ENCODE results near the gene DDB1. TPM values are rescaled to one million over a fixed set of nuclear protein-coding genes. Genes with fewer than 3 reads are reported as not detected.

DDB1 gene
- total RNA-seq, 4 donors from 2014 or later, result 87.9 to 231 (median 155) TPM

- TF ChIP-seq CTCF (IDR thresholded peaks at IDR 0.05) (no peak), POLR2A (IDR thresholded peaks at IDR 0.05) (no peak)
- intact Hi-C loops (cut with DNase I; ENCODE audit: low total_unique reads), result no loop called here
- Histone ChIP-seq H3K36me3 (no peaks in the 10 kb centered on the region), H3K9me3 (no peaks in the 10 kb centered on the region), H3K4me3 (peak overlapping the region; percentile 67 to 92), H3K27ac (peak overlapping the region in 1 of 2 donors; percentile 86), H3K4me1 (peaks cover 0 to 21% of the 10 kb centered on the region in 2 donors), H3K27me3 (no peaks in the 10 kb centered on the region)
- DNase-seq, result no peak
Measured at GRCh38 chr11:61331651-61332050, 1.3 kb downstream of the DDB1 start.

GRCh38 chr11:61329871-61330270, 3.0 kb downstream of the DDB1 start:
- no peaks in the 10 kb centered on the region for H3K27me3 ChIP-seq
- DNase-seq, result no peak
- H3K36me3 ChIP-seq, result no peaks in the 10 kb centered on the region
- H3K9me3 ChIP-seq, result no peaks in the 10 kb centered on the region
- no peak overlapping the region for H3K4me3 ChIP-seq
- H3K27ac ChIP-seq, result no peak overlapping the region
- no peak for TF ChIP-seq POLR2A (IDR thresholded peaks at IDR 0.05)
- no peak for TF ChIP-seq CTCF (IDR thresholded peaks at IDR 0.05)
- peaks cover 0 to 12% of the 10 kb centered on the region in 2 donors for H3K4me1 ChIP-seq
- intact Hi-C loops (cut with DNase I; ENCODE audit: low total_unique reads), result no loop called here

- H3K27ac ChIP-seq, result no peak overlapping the region
- intact Hi-C loops (cut with DNase I; ENCODE audit: low total_unique reads), result no loop called here
- H3K36me3 ChIP-seq, result no peaks in the 10 kb centered on the region
- H3K4me3 ChIP-seq, result no peak overlapping the region
- no peaks in the 10 kb centered on the region for H3K27me3 ChIP-seq
- peaks cover 0 to 5% of the 10 kb centered on the region in 2 donors for H3K4me1 ChIP-seq
- DNase-seq, result no peak
- no peaks in the 10 kb centered on the region for H3K9me3 ChIP-seq
- TF ChIP-seq CTCF (IDR thresholded peaks at IDR 0.05) (no peak), POLR2A (IDR thresholded peaks at IDR 0.05) (no peak)
Measured at GRCh38 chr11:61328351-61328750, 4.6 kb downstream of the DDB1 start.

GRCh38 chr11:61327669-61328071, 5.2 kb downstream of the DDB1 start:
- TF ChIP-seq CTCF (IDR thresholded peaks at IDR 0.05) (no peak), POLR2A (IDR thresholded peaks at IDR 0.05) (no peak)
- no peak for DNase-seq
- intact Hi-C loops (cut with DNase I; ENCODE audit: low total_unique reads), result no loop called here
- H3K36me3 ChIP-seq, result no peaks in the 10 kb centered on the region
- no peaks in the 10 kb centered on the region for H3K27me3 ChIP-seq
- no peaks in the 10 kb centered on the region for H3K9me3 ChIP-seq
- H3K4me3 ChIP-seq, result no peak overlapping the region
- peaks cover 0 to 5% of the 10 kb centered on the region in 2 donors for H3K4me1 ChIP-seq
- no peak overlapping the region for H3K27ac ChIP-seq

GRCh38 chr11:61325649-61326414, 7.1 kb downstream of the DDB1 start:
- TF ChIP-seq POLR2A (IDR thresholded peaks at IDR 0.05), result no peak
- no peak for TF ChIP-seq CTCF (IDR thresholded peaks at IDR 0.05)
- Histone ChIP-seq H3K4me1 (no peaks in the 10 kb centered on the region), H3K27me3 (no peaks in the 10 kb centered on the region), H3K27ac (no peak overlapping the region), H3K36me3 (no peaks in the 10 kb centered on the region), H3K9me3 (no peaks in the 10 kb centered on the region), H3K4me3 (no peak overlapping the region)
- intact Hi-C loops (cut with DNase I; ENCODE audit: low total_unique reads), result no loop called here
- no peak for DNase-seq
